Parathyroid adenoma (tissue), 2 donors: ENCODE results near the gene IRX1.

Experiments
- H2AFZ ChIP-seq: fragments of 300-600 bp; sonication (generic); one replicate; pipeline ENCODE4 v1.7.0; 2017; ENCODE audit warnings: antibody characterized with exemption, mild to moderate bottlenecking
- H3K27ac ChIP-seq: fragments of 300-600 bp; sonication (generic); one replicate; pipeline ENCODE4 v1.7.0; 2017
- H3K27me3 ChIP-seq: fragments of 300-600 bp; sonication (generic); one replicate; pipeline ENCODE4 v1.7.0; 2017; ENCODE audit warnings: low read length; ENCODE audit not compliant: control insufficient read depth, insufficient read depth
- H3K36me3 ChIP-seq: fragments of 300-600 bp; sonication (generic); one replicate; pipeline ENCODE4 v1.7.0; 2017; ENCODE audit warnings: low read length; ENCODE audit not compliant: control insufficient read depth, insufficient read depth
- H3K4me1 ChIP-seq: fragments of 300-600 bp; sonication (generic); one replicate; pipeline ENCODE4 v1.7.0; 2017; ENCODE audit warnings: control low read depth
- H3K4me2 ChIP-seq: fragments of 300-600 bp; sonication (generic); one replicate; pipeline ENCODE4 v1.7.0; 2017; ENCODE audit warnings: low read length
- H3K4me3 ChIP-seq: fragments of 300-600 bp; sonication (generic); one replicate; pipeline ENCODE4 v1.7.0; 2017; ENCODE audit warnings: low read depth, low read length
- H3K79me2 ChIP-seq: fragments of 300-600 bp; sonication (generic); one replicate; pipeline ENCODE4 v1.7.0; 2017; ENCODE audit warnings: control low read depth
- H3K9ac ChIP-seq: fragments of 300-600 bp; sonication (generic); one replicate; pipeline ENCODE4 v1.7.0; 2017; ENCODE audit warnings: mild to moderate bottlenecking
- H3K9me3 ChIP-seq: fragments of 300-600 bp; sonication (generic); one replicate; pipeline ENCODE4 v1.7.0; 2017; ENCODE audit warnings: low read length; ENCODE audit not compliant: control insufficient read depth
- CTCF ChIP-seq: fragments of 300-600 bp; sonication (generic); IDR thresholded peaks from one replicate; pipeline ENCODE4 v1.7.0; 2017; ENCODE audit warnings: antibody characterized with exemption, mild to moderate bottlenecking
- donor health status: primary hyperparathyroidism.

IRX1 gene

GRCh38 chr5:3604501-3604900 lies 8.9 kb downstream of the IRX1 start:
- Histone ChIP-seq H3K36me3 (no peaks in the 10 kb centered on the region), H3K9ac (no peak overlapping the region), H3K4me3 (no peak overlapping the region), H3K79me2 (no peaks in the 10 kb centered on the region), H2AFZ (no peak overlapping the region), H3K9me3 (no peaks in the 10 kb centered on the region), H3K4me1 (no peaks in the 10 kb centered on the region), H3K27me3 (no peaks in the 10 kb centered on the region), H3K4me2 (no peak overlapping the region), H3K27ac (no peak overlapping the region)
- no peak for TF ChIP-seq CTCF

DNA sequence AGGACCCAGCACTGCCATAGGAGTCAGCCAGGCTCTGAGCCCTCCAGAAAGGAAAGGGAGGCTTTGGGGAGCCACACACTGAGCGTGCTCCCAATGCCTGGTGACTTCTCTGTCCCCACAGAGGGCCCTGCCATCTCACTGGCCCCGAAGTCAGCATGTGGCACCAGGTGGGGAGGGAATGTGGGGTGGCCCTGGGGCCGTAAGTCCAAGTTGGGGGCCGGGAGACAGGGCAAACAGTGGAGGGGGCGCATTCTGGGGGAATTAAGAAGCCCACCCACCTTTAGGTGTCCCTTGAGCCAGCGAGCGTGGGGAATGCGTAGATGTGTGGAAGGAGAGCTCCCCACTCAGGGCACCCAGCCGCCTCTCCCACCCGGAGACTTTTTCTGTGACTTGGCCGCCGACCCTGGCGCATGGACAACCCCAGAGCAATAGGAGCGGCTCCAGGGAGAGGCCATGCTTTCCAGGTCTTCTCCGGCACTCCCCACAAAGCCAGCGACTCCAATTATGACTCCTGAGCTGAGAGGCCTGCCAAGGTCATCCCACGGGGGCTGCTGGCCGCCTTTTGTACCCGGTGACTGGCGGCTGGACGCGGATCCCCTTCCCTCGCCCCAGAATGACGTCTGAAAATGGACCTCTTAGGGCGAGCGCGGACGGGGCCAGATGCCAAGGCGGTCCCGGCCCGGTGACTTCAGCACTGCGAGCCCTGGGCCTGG lies 9.8 kb downstream of the IRX1 start:
- TF ChIP-seq CTCF = no peak
- no peaks in the 10 kb centered on the region for H3K27me3 ChIP-seq
- H3K36me3 ChIP-seq = no peaks in the 10 kb centered on the region
- no peak overlapping the region for H3K4me3 ChIP-seq
- H2AFZ ChIP-seq = no peak overlapping the region
- H3K4me1 ChIP-seq = no peaks in the 10 kb centered on the region
- no peak overlapping the region for H3K4me2 ChIP-seq
- no peaks in the 10 kb centered on the region for H3K9me3 ChIP-seq
- H3K79me2 ChIP-seq = no peaks in the 10 kb centered on the region
- no peak overlapping the region for H3K27ac ChIP-seq
- H3K9ac ChIP-seq = no peak overlapping the region

DNA sequence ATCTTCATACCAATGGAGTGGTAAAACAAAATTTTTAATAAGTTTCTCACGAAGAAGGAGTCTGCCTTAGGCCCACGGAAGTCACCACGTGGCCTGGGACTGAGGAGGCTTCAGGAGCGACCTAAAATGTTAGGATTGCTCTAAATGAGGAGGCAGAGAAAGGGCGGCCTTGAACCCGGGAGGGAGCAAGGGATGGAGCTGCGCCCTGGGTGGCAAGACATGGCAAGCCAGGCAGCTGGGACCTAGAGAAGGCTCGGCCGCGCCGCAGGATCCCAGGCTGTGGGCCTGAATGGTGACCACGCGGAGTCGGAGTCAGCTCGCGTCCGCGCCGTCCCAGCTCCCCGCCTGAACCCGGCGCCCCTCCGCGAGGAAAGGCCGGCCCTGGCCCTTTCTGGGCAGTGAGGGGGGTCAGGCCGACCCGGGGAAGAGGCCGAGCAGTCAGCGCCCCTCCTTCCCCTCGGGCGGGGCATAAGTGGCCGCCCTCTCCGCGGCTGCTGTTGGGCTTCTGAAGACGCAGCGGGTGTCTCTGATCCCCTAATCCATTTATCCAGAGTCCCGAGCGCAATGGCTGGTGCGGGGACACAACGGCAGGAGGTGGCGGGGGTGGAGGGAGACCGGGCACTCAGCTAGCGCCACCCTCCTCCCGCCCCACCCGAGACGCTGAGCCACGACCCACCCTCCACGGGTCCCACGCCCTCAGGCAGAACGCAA lies 10.6 kb downstream of the IRX1 start:
- no peaks in the 10 kb centered on the region for H3K79me2 ChIP-seq
- H3K9me3 ChIP-seq = no peaks in the 10 kb centered on the region
- no peaks in the 10 kb centered on the region for H3K36me3 ChIP-seq
- no peak for TF ChIP-seq CTCF
- H3K4me2 ChIP-seq = no peak overlapping the region
- no peaks in the 10 kb centered on the region for H3K27me3 ChIP-seq
- no peak overlapping the region for H3K4me3 ChIP-seq
- H3K27ac ChIP-seq = no peak overlapping the region
- no peak overlapping the region for H3K9ac ChIP-seq
- no peak overlapping the region for H2AFZ ChIP-seq
- H3K4me1 ChIP-seq = no peaks in the 10 kb centered on the region

- Histone ChIP-seq H2AFZ (no peak overlapping the region), H3K9me3 (no peaks in the 10 kb centered on the region), H3K36me3 (no peaks in the 10 kb centered on the region), H3K4me2 (no peak overlapping the region), H3K27ac (no peak overlapping the region), H3K4me3 (no peak overlapping the region), H3K79me2 (no peaks in the 10 kb centered on the region), H3K27me3 (no peaks in the 10 kb centered on the region), H3K4me1 (no peaks in the 10 kb centered on the region), H3K9ac (no peak overlapping the region)
- no peak for TF ChIP-seq CTCF
These were observed 12.0 kb downstream of the IRX1 start for GRCh38 chr5:3607541-3608181.
